ENCODE results near the gene CHRM4.
A peak's percentile ranks its signal among the peaks of the same experiment; 100 is the strongest.

Gene CHRM4

DNA sequence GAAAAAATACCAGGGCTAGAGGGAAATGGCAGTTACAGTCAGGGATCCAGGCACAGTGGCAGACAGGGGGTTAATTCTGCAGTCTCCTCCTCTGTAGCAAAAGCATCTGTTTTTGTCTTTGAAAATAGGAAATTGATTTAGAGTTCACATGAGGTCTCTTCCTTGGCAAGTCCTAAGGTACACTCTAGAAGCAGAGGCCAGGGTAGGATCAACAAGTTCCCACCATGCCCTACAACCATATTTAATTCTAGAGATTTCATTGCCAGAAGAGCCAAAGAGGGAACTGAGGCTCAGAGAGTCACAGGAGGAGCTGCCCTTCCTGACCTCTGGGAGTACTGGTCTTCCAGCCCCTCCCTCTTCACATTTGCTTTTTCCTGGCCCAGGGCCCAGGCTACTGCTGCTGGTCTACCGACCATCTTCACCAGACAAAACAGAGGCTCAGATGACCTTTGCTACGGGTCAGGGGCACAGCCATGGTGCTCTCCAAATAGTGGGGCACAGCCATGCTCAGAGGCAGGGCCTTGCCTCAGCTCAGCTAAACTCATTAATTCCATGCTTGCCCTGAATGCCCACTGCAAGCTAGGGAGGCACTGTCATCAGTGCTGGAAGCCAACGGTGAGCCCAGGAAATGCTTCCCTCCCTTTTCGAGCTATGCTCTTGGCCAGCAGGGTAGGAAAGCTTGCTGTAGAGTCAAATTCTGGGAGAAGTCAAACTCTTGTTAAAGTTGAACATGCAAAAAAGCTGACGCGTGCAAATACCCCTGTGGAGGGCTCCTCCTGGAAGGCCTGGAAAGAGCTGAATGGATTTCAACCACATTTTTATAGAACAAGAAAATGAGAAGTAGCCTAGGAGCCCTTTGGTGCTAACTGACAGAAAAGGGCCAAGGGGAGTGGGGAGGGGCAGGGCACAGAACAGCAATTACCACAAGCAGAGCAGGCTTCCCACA lies 11.7 kb upstream of the CHRM4 start:
- no peak for DNase-seq

DNA sequence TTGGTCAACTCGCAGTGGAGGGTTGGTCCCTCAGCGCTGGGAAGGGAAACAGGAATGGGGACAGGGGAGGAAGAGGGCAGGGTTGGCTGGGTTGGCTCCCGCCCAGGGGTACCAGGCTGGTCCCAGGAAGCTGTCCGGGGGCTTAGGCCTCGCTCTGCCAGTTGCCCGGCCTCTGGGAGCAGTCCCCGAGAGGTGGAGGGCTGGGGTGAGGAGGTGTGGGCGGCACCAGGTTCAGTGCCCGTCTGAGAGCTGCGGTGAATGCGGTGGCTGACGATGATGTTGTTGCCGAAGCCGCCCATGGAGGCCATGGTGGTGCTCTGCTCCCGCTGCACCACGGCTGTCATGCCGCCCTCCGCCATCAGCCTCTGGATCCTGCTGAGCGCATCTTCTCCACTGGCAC lies 6.0 kb upstream of the CHRM4 start:
- DNase-seq, result no peak

DNA sequence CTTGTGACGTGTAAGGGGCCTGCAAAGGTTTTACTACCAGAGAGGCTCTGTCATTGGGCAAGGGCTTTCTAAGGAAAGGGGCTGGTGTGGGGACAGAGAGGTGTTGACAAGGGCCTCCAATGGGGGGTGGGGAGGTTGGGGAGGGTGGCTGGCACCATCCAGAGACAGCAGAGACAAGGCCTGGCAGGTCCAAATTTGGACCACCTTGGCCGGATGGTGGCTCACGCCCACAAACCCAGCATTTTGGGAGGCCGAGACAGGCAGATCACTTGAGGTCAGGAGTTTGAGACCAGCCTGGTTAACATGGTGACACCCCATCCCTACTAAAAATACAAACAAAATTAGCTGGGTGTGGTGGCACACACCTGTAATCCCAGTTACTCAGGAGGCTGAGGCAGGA lies 2.2 kb upstream of the CHRM4 start:
- no peak for DNase-seq

DNA sequence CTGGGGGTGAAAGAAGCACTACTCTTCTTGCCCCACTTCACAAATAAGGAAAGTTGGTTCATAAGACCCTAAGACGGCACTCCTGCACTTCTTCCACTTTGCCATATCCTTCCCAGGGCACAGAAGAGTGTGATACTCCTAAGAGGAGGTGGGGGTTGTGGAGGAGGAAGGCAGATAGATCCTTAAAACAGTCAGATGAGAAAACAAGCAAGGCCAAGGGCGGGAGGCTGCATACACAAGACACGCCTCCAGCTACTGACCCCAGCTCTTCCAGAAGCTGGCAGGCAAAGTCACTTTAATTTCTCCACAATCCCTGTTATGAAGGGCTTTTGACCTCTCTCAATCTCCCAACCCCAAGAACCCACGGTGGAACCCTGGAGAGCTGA lies 1.6 kb upstream of the CHRM4 start:
- no peak for DNase-seq

DNA sequence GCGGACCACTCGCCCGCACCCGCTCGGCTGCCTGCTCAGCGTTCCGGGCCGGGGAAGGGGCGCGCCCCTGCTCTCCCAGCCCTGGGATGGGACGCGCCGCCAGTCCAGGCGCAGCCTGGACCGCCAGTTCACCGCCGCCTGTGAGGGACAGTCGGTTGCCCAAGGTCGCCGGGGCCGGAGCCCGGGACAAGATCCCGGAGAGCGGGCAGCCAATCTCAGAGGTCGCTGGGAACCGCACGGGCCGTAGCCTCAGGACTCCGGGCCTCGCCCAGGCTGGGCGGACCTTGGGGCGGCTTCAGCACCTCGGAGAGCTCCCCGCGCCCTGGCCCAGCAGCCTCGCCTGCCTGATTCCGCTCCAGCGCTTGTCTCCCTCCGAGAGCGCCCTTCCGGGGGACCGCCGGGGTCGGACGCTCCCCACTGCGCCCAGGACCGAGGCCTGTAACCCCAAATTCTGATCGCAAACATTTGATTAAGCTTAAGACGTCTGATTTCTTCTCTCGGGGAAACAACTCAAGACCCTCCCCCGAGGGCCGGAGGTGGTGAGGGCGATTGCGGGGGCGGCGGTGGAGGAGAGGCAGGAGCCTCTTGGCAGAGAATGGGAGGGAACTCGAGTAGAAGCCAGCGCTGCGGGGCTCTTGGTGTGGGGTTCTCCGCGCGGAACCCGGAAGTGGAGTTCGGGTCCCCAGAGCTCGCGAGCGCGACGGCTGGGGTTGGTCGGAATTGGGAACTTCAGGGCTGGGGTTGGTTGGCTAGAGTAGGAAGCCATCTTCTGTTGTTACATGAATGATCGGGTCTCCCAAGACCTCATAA lies 1.1 kb upstream of the CHRM4 start:
- DNase-seq, result peak; percentile 82

DNA sequence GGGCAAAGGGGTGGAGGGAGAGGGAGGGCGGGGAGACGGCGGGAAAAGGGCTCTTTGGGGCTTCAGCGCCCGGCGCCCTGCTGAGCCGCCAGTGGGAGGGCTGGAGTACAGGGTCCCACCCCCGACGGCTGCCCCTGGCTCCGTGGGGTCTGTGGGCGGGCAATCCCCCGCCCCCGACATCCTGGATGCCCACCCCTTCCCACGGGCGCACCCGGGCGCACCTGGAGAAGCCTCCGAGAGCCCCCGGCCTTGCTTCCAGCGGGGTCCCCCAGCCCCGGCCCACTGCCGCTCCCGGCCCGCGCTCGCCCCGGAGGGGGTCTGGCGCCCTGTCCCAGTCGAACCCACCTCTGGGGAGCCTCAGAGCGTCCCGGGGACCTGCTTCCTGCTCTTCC lies 394 bp downstream of the CHRM4 start:
- no peak for DNase-seq

DNA sequence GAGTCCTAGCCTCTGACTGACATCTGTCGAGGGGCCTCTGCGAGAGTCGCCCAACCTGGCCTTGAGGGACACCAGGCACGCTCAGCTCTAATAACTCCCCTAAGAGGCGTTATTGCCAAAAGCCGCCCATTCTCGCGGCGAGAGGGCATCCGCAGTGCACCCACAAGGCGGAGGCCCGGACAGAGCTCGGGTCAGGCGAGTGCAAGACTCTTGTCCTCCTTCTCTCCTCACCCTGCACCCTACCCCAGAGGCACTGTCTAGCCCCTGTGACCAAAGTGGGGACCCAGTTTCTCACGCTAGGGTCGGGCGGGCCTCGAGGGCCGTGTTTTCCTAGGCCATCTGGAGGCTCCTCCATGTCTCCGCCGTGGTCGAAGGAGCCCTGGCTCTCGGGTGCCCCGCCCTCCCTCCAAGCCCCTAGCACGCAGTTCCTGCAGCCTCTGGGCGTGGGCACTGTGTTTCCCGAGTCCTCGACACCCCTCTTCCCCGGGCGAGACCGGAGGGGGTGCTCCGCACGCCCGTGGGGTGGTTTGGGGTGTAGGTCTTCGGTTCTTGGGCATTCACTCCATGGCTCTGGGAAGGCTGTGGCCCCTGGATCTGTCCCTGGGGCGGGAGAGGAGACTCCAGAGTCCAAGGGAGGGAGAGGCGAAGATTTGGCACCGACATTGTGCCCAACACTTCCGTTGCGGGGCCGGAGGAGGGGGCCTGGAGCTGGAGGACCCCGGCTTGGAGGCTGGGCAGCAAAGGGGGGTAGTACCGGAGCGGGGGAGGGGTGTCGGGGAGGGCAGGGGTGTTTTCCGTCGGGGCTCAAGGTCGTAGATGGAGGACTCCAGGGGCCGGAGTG lies 1.0 kb downstream of the CHRM4 start:
- no peak for DNase-seq

DNA sequence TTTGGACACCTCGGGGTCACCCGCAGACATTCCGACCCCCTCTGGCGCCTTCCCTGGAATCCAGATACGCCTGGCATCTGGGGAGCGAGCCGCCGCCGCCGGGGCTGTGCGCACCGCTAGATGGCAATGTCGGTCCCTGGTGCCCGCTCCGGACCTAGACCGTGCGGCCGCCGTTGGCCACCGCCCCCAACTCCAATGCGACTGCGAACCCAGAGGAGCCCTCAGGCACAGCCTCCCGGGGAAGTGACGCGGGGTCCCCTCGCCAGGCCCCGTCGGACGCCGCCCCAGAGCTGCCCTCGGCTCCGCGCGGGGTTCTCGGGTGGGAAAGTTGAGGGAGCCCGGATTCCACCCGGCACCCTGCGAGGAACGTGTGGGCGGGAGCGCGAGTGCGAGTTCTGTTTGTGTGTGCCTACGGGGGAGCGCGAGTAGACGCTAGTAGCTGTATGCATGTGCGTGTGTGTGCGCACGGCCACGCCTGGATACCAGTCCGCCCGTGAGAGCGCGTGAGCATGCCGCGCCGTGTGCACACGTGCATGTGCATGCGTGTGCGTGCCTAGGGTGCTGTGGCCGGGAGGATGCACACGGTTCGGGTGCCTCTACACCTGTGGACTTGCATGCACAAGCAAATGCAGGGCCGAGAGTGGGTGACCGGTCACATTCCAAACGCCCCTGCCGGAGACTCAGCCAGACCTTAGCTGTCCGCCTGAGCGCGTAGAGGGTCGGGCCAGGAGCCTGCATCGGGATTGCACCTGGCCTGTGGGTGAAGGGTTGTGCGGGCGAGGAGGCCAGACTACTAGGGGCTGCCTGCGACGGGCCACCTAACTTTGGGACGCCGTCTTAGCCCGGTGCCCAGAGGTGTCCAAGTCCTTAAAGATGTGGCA lies 1.9 kb downstream of the CHRM4 start:
- peak; percentile 68 for DNase-seq

DNA sequence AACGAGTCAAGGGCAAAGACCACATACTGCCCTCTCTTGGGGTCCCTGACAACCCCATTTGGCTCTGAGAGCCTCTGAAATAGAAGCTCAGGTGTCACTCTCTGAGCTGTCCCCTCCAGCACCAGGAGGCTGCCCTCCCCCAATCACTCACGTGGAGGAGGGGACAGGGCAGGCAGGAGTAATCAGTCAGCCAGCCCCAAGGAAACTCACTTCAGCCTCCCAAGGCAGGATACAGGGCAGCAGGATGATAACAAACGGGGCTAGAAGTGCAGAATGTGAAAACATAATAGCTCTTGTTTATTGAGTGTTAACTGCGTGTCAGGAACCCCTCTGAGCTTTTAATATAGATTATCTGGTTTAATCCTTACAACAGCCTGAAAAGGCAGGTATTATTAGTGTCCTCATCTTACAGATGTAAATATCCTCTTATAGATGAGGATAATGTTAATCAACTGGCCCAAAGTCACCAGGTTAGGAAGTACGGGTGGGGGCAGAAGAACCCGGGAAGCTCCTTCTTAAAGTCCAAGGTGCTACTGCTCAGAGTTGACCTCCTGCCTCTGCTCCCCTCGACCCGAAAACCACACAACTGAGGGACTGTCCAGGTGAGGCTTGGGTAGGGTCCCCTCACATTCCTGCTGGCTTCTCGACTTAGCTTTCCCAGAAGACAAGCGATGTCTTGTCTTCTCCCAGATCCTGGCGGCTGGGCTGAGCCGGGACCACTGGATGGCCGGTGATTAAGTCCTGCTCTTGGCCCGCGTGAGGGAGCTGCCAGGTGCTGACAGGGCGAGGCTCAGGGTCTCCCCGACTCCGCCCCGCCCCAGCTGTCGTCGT lies 2.7 kb downstream of the CHRM4 start:
- no peak for DNase-seq

DNA sequence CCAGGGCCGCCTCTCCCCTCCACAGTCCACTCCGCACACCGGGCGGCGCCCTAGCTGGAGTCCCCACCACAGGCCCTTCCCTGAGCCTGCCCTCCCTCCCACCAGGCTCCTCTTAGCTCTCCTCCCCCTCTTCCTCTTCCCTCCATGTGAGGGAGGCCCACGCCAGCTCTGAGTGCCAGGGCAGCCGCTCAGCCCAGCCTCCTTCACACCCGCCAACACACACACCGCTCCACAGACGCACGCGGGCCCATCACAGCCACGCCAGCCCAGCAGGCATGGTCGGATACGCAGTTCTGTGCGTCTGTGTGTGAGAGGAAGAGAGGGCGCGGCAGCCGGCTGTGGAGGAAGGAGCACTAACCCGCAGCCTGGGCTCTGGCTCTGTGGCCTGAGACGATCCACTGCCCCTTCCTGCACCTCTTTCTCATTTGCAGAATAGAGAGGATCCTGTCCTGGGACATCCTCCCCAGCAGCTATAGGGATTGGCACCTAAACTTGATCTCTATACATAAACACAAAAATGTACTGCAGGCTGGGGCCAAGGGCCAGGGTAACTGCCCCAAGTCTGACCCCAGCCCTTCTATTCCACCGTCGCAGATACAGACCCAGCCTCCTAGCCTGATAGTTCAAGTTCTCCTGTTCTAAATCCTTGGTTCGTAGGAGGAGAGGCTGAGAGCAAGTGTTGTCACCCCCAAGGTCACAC lies 3.5 kb downstream of the CHRM4 start:
- DNase-seq, result no peak

DNA sequence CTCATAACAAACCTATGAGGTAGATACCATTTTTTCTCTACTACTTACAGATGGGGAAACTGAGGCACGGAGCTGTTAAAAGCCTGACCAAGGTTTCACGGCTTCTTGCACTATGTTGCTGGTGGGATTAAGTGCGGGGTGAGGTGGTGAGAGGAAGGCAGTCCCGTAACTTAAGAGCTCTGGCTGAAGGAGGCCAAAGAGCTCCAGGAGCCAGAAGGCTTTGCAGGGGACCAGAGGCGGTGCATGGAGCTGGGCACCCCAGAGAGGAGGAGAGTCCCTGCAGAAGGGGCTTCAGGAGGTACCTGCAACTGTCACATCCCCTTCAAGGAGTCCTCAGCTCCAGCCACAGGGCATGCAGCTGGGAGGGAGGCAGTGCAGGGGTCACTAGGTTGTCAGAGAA lies 4.1 kb downstream of the CHRM4 start:
- DNase-seq, result no peak

DNA sequence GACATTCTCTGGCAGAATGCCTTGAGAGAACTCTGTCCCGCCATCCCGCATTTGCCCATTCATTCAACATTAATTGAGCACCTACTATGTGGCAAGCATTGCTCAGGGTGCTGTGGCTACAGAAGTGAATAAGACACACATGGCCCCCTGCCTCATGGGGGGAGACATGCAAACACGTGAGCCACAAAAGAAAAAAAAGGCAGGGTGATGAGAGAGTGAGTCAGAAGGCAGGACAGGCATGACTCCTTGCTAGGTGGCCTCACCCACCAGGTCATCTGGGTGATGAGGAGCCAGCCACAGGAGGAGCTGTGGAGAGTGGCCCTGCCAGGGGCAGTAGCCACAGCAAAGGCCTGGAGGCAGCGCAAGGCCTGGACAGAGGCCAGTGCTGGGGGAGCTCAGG lies 4.9 kb downstream of the CHRM4 start:
- DNase-seq, result no peak

DNA sequence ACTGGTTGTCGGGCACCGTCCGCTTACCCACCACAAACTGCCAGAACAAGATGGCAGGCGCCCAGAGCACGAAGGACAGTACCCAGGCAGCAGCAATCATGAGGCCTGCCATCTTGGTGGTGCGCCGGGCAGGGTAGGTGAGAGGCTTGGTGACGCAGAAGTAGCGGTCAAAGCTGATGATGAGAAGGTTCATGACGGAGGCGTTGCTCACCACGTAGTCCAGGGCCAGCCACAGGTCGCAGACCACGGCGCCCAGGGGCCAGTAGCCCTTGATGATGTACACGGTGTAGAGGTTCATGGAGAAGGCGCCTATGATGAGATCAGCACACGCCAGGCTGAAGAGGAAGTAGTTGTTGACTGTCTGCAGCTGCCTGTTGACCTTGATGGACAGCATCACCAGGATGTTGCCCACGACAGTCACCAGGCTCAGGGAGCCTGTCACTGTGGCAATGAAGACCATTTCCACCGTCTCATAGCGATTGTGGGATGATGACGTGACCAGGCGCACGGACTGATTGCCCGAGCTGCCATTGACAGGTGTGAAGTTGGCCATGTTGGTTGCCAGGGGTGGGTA lies 5.5 kb downstream of the CHRM4 start:
- no peak for DNase-seq

DNA sequence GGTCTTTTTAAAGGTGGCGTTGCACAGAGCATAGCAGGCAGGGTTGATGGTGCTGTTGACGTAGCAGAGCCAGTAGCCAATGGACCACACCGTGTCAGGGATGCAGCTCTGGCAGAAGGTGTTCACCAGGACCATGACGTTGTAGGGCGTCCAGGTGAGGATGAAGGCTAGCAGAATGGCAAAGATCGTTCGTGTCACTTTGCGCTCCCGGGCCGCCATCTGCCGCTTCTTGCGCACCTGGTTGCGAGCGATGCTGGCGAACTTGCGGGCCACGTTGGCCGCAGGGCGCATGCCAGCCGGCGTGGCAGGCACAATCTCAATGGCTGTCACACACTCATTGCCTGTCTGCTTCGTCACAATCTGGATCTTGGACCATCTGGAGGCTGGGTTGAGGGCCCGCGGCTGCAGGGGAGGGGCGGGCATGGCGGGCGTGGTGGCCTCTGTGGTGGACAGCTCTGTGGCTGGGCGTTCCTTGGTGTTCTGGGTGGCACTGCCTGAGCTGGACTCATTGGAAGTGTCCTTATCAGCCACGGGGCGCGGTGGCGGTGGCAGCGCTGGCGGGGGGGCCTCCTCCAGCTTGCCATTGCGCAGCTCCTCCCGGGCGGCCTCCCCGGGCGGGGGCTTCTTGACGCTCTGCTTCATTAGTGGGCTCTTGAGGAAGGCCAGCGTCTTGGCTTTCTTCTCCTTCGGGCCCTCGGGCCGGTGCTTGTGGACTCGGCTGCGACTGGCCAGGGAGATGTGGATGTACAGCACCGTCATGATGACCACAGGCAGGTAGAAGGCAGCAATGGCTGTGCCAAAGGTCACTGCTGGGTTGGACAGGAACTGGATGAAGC lies 6.2 kb downstream of the CHRM4 start:
- no peak for DNase-seq

DNA sequence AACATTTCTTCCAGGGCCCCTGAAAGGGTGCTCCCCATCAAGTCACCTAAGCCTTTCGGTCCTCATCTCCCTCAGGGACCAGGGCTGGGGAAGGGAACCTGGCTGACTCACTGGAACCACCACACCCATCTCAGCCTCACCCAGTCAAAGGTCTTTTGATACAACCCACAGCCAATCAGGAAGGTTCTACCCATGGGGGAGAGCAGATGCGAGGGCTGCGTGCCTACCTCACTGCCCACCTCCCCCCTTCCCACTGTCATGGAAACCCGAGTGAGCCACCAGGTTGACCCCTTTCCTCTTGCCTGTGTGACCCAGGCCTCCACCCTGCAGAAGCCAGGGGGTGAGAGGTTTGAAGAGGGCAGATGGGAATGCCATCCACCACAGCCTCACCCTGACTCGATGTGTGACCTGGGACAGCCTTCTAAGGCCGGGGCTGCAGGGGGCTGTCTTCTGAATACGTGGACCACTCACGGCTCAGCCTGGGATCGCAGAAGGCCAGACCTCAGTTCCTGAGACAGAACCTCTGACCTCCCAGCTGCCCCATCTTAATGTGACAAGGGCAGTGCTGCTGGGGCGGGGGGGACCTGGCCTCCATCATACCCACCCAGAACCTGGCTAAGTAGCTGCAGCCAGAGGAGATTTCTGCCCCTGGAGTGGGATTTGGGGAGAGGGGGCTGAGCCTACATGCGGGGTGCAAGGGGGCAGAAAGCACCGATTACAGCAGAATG lies 7.4 kb downstream of the CHRM4 start:
- DNase-seq, result no peak

DNA sequence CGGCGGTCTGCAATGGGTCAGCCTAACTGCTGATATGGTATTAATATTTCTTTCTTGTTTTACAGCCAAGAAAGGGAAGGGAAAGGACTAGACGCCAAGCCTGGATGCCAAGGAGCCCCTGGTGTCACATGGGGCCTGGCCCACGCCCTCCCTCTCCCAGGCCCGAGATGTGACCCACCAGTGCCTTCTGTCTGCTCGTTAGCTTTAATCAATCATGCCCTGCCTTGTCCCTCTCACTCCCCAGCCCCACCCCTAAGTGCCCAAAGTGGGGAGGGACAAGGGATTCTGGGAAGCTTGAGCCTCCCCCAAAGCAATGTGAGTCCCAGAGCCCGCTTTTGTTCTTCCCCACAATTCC lies 8.2 kb downstream of the CHRM4 start:
- DNase-seq, result no peak

DNA sequence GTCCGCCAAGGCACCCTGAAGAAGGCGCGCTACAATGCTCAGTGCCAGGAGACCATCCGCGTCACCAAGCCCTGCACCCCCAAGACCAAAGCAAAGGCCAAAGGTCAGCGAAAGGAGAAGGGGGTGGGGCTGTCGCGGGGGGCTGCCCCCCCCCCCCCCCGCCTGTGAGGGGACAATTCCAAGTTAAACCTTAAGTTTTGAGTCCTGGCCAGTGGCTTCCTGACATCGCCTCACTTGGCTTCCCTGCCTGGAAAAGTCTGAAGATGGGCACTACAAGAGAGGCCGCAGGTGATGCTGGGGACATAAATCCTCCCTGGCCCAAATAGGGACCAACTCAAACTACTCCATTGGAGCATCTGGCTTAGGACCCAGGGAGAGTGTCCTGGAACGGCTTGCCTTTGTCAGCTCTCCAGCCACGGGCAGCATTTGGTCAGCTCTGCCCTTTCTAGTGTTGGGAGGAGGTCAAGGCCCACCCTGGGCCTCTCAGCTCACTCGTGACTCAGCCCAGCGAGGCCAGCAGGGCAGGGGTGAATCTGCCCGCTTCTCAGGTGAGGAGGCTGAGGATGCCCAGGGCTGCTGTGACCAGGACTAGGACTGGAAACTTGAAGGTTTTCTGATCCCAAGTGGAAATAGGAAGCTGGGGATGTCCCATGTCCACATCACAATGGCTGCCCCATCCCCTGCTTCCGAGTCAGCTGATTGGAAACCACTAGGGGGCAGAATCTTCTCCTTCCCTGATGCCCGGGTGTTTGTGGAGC lies 8.8 kb downstream of the CHRM4 start:
- DNase-seq, result no peak

All from activated CD4-positive, CD25-positive, alpha-beta regulatory T cell treated with anti-CD3 and anti-CD28 coated beads, Interleukin-2, amount 50 U/mL, for 72 hours (primary cell).